HepG2 (cell line): ENCODE data around the gene SUSD6. TPM values are rescaled to one million over a fixed set of nuclear protein-coding genes. Genes with fewer than 3 reads are reported as not detected.

Experiments
- GATAD1 ChIP-seq: IDR thresholded peaks from 2 replicates; pipeline ENCODE4 v1.6.1; 2016; ENCODE audit warnings: missing genetic modification reagents, missing compliant biosample characterization
- RELA ChIP-seq: sonication (generic); formaldehyde crosslinking; IDR thresholded peaks from 2 replicates; pipeline ENCODE4 v1.4.0; 2020; ENCODE audit warnings: missing genetic modification reagents
- TCF7 ChIP-seq: sonication (generic); IDR thresholded peaks from 2 replicates; pipeline ENCODE4 v1.6.1; 2016; ENCODE audit warnings: antibody characterized with exemption, low read depth
- ZNF562 ChIP-seq: sonication (generic); formaldehyde crosslinking; IDR thresholded peaks from 2 replicates; pipeline ENCODE4 v1.8.0; 2022; ENCODE audit warnings: missing genetic modification reagents, borderline replicate concordance
- polyA plus RNA-seq, 8 experiments: library from polyadenylated mRNA; depleted of rRNA in 3 of 8; stranded (reverse) in 7 of 8; unstranded in 1 of 8; fragments of >200 nt; fragmentation: Illumina TruSeq in 4 of 8; extraction: Trizol in 4 of 8; gene quantifications; 2 replicates each; pipeline versions ENCODE4 v1.2.1 to v1.2.3, GENCODE V29; 2011 to 2016; ENCODE audit warnings: low read depth in 4 of 8, missing spikeins in 1 of 8, mixed read lengths in 1 of 8; ENCODE audit not compliant: insufficient read depth in 1 of 8
- total RNA-seq, 5 experiments: library from RNA; depleted of rRNA; stranded (reverse); fragments of >200 nt; fragmentation: Illumina TruSeq; extraction: Trizol; gene quantifications; 2 replicates each; pipeline ENCODE4 v1.2.3, GENCODE V29; 2016; ENCODE audit warnings: low read depth in 1 of 5
- TF ChIP-seq, protein P1 (sequence below): IDR thresholded peaks from 2 replicates; pipeline ENCODE4 v1.6.1; 2018; ENCODE audit warnings: missing genetic modification reagents, mild to moderate bottlenecking, missing compliant biosample characterization
- TF ChIP-seq, protein P2 (sequence below): sonication (generic); formaldehyde crosslinking; IDR thresholded peaks from 2 replicates; pipeline ENCODE4 v1.5.1; 2020; ENCODE audit warnings: mild to moderate bottlenecking, missing genetic modification reagents, moderate library complexity
- TF ChIP-seq, protein P3 (sequence below): sonication (generic); formaldehyde crosslinking; IDR thresholded peaks from 2 replicates; pipeline ENCODE4 v1.8.1; 2023; ENCODE audit warnings: missing genetic modification reagents, inconsistent platforms, borderline replicate concordance

Gene SUSD6
- total and polyA plus RNA-seq, 2 of the 13 experiments (the other 11 are each of a cell fraction or from before 2014, with no cell fraction given): 7.2 to 7.4 TPM

DNA sequence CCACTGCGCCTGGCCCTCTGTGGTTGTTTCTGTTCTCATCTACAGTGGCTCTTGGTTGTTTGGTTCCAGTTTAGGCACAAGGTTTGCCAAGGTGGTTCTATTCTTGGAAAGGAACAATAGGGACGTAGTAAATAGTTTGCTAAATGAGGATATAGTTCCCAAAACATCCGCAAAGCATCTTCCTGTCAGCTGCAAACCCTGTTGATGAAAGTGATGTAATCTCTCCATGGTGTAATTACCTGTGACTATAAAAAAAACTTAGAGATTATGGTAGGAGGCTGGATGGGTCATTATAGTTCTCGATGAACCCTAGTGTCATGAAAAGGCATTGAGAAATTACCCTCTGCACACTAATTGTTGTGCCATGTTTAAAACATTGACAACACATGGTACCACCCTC is 52.9 kb downstream of the SUSD6 start (continued):
- TF ChIP-seq, protein P1, sequence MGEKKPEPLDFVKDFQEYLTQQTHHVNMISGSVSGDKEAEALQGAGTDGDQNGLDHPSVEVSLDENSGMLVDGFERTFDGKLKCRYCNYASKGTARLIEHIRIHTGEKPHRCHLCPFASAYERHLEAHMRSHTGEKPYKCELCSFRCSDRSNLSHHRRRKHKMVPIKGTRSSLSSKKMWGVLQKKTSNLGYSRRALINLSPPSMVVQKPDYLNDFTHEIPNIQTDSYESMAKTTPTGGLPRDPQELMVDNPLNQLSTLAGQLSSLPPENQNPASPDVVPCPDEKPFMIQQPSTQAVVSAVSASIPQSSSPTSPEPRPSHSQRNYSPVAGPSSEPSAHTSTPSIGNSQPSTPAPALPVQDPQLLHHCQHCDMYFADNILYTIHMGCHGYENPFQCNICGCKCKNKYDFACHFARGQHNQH (CRISPR knock-in tag): no peak
- no peak for TF ChIP-seq ZNF562 (CRISPR knock-in tag)
- TF ChIP-seq, protein P2, sequence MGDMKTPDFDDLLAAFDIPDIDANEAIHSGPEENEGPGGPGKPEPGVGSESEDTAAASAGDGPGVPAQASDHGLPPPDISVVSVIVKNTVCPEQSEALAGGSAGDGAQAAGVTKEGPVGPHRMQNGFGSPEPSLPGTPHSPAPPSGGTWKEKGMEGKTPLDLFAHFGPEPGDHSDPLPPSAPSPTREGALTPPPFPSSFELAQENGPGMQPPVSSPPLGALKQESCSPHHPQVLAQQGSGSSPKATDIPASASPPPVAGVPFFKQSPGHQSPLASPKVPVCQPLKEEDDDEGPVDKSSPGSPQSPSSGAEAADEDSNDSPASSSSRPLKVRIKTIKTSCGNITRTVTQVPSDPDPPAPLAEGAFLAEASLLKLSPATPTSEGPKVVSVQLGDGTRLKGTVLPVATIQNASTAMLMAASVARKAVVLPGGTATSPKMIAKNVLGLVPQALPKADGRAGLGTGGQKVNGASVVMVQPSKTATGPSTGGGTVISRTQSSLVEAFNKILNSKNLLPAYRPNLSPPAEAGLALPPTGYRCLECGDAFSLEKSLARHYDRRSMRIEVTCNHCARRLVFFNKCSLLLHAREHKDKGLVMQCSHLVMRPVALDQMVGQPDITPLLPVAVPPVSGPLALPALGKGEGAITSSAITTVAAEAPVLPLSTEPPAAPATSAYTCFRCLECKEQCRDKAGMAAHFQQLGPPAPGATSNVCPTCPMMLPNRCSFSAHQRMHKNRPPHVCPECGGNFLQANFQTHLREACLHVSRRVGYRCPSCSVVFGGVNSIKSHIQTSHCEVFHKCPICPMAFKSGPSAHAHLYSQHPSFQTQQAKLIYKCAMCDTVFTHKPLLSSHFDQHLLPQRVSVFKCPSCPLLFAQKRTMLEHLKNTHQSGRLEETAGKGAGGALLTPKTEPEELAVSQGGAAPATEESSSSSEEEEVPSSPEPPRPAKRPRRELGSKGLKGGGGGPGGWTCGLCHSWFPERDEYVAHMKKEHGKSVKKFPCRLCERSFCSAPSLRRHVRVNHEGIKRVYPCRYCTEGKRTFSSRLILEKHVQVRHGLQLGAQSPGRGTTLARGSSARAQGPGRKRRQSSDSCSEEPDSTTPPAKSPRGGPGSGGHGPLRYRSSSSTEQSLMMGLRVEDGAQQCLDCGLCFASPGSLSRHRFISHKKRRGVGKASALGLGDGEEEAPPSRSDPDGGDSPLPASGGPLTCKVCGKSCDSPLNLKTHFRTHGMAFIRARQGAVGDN (CRISPR knock-in tag): no peak
- no peak for TF ChIP-seq GATAD1 (CRISPR knock-in tag)
- TF ChIP-seq TCF7: no peak
- TF ChIP-seq RELA (CRISPR knock-in tag): no peak
- TF ChIP-seq, protein P3, sequence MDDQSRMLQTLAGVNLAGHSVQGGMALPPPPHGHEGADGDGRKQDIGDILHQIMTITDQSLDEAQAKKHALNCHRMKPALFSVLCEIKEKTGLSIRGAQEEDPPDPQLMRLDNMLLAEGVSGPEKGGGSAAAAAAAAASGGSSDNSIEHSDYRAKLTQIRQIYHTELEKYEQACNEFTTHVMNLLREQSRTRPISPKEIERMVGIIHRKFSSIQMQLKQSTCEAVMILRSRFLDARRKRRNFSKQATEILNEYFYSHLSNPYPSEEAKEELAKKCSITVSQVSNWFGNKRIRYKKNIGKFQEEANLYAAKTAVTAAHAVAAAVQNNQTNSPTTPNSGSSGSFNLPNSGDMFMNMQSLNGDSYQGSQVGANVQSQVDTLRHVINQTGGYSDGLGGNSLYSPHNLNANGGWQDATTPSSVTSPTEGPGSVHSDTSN (CRISPR knock-in tag): no peak
